Activated CD4-positive, alpha-beta T cell treated with anti-CD3 and anti-CD28 coated beads, Interleukin-2, amount 10 ng/mL, durations not matched to agents 7 days and 5 days (primary cell): ENCODE measurements around the gene CELSR3. TPM values are rescaled to one million over a fixed set of nuclear protein-coding genes. Genes with fewer than 3 reads are reported as not detected.

Experiments used
- CTCF ChIA-PET: fragments of 350-600 bp; sonication (Branson Sonifier 250); formaldehyde crosslinking; loops from one replicate; lab custom pipeline; 2021; ENCODE audit warnings: antibody characterized with exemption; lab: Charles Lee
- POLR2A ChIA-PET: fragments of 350-600 bp; sonication (Branson Sonifier 250); formaldehyde crosslinking; loops from one replicate; lab custom pipeline; 2021; ENCODE audit warnings: antibody characterized with exemption; lab: Charles Lee
- DNase-seq: peaks from one replicate; pipeline ENCODE4 v3.0.0-alpha.2; 2020
- H3K27ac Mint-ChIP-seq: one replicate; pipeline ENCODE4 v1.8.0; 2021; ENCODE audit warnings: mild to moderate bottlenecking, moderate library complexity, mixed read lengths
- H3K27me3 Mint-ChIP-seq: one replicate; pipeline ENCODE4 v1.8.0; 2021; ENCODE audit warnings: mixed read lengths
- H3K36me3 Mint-ChIP-seq: one replicate; pipeline ENCODE4 v1.8.0; 2021; ENCODE audit warnings: low read depth, mixed read lengths
- H3K4me1 Mint-ChIP-seq: one replicate; pipeline ENCODE4 v1.8.0; 2021; ENCODE audit warnings: mixed read lengths
- H3K4me3 Mint-ChIP-seq: one replicate; pipeline ENCODE4 v1.8.0; 2021; ENCODE audit warnings: mild to moderate bottlenecking, moderate library complexity, mixed read lengths
- H3K9me3 Mint-ChIP-seq: one replicate; pipeline ENCODE4 v1.8.0; 2021; ENCODE audit warnings: mixed read lengths
- total RNA-seq, 2 experiments: library from RNA; stranded (reverse); gene quantifications; one replicate each; pipeline ENCODE4 v1.2.3, GENCODE V29; 2021

Gene CELSR3
- total RNA-seq, 2 experiments from 2014 or later = 7.9 to 8.6 TPM

DNA sequence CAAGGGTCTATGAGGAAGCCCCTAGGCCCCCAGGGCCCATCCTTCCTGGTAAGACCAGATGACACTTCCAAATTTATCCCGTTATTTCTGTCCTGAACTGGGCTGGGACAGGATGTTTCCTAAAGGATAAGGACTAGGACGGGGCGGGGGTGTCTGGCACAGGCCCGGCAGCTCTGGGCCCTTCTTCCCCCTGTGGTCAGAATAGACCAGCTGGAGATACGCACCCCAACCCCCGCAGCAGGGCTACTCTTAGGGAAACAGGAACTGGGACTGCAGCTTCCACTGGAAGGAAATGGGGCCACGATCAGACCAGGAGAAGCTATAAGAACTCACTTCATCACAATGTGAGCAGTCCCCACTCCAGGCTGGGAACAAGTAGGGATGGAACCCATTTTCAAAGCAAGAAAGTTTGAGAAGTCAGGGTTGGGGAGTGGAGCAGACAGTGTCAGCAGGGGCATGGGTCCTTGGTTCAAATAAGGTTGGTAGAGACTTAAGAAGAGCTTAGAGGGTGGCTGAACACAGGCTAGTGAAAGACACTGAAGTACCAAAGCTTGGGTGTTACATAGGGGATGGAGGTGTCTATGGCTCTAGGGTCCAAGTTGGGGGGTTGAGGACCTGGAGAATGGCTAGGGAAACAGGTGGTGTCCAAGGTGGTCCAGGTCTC is 21.9 kb upstream of the CELSR3 start:
- peak overlapping the region; percentile 89 for H3K27ac Mint-ChIP-seq
- no peaks in the 10 kb centered on the region for H3K27me3 Mint-ChIP-seq
- peaks cover 35% of the 10 kb centered on the region for H3K4me1 Mint-ChIP-seq
- peak overlapping the region; percentile 89 for H3K4me3 Mint-ChIP-seq
- ChIA-PET POLR2A (no interaction called here), CTCF (interaction anchor here (0.6 to 1.4 kb wide), 6 partner anchors 11 to 284 kb away, joined by 3 to 4 read pairs (median 4); partner anchors contain the start of gene CELSR3)
- no peaks in the 10 kb centered on the region for H3K9me3 Mint-ChIP-seq
- no peak for DNase-seq
- peaks cover 41% of the 10 kb centered on the region for H3K36me3 Mint-ChIP-seq

- no peaks in the 10 kb centered on the region for H3K9me3 Mint-ChIP-seq
- ChIA-PET POLR2A (no interaction called here), CTCF (interaction anchor here (0.6 to 1.4 kb wide), 4 partner anchors 10 to 283 kb away, joined by 3 to 4 read pairs (median 4); no protein-coding TSS in a partner anchor)
- H3K27me3 Mint-ChIP-seq = no peaks in the 10 kb centered on the region
- H3K4me1 Mint-ChIP-seq = peaks cover 41% of the 10 kb centered on the region
- peak overlapping the region; percentile 81 for H3K27ac Mint-ChIP-seq
- no peak for DNase-seq
- H3K36me3 Mint-ChIP-seq = peaks cover 44% of the 10 kb centered on the region
- H3K4me3 Mint-ChIP-seq = peak overlapping the region; percentile 89
Measured at GRCh38 chr3:48684054-48684349, 21.3 kb upstream of the CELSR3 start.

- peaks cover 44% of the 10 kb centered on the region for H3K36me3 Mint-ChIP-seq
- ChIA-PET POLR2A (no interaction called here), CTCF (interaction anchor here (0.5 to 1.6 kb wide), 2 partner anchors 19 to 206 kb away, joined by 3 to 4 read pairs; no protein-coding TSS in a partner anchor)
- no peaks in the 10 kb centered on the region for H3K27me3 Mint-ChIP-seq
- H3K4me3 Mint-ChIP-seq = no peak overlapping the region
- DNase-seq = no peak
- peak overlapping the region; percentile 27 for H3K27ac Mint-ChIP-seq
- peaks cover 46% of the 10 kb centered on the region for H3K4me1 Mint-ChIP-seq
- H3K9me3 Mint-ChIP-seq = no peaks in the 10 kb centered on the region
Measured at GRCh38 chr3:48682786-48683185, 20.1 kb upstream of the CELSR3 start.

- Mint-ChIP-seq H3K36me3 (peaks cover 44% of the 10 kb centered on the region), H3K27ac (no peak overlapping the region), H3K4me3 (no peak overlapping the region), H3K9me3 (no peaks in the 10 kb centered on the region), H3K4me1 (peaks cover 48% of the 10 kb centered on the region), H3K27me3 (no peaks in the 10 kb centered on the region)
- no peak for DNase-seq
- CTCF ChIA-PET = interaction anchor here (1.0 to 1.6 kb wide), 2 partner anchors 18 to 21 kb away, joined by 3 to 4 read pairs; no protein-coding TSS in a partner anchor
- POLR2A ChIA-PET = no interaction called here
Measured at GRCh38 chr3:48681974-48682610, 19.4 kb upstream of the CELSR3 start.

GRCh38 chr3:48681541-48681880 is 18.8 kb upstream of the CELSR3 start:
- H3K36me3 Mint-ChIP-seq = peaks cover 42% of the 10 kb centered on the region
- H3K4me3 Mint-ChIP-seq = no peak overlapping the region
- POLR2A ChIA-PET = no interaction called here
- DNase-seq = no peak
- peaks cover 46% of the 10 kb centered on the region for H3K4me1 Mint-ChIP-seq
- no peaks in the 10 kb centered on the region for H3K27me3 Mint-ChIP-seq
- no peak overlapping the region for H3K27ac Mint-ChIP-seq
- CTCF ChIA-PET = interaction anchor here (0.8 to 1.6 kb wide), 3 partner anchors 11 to 20 kb away, joined by 3 to 4 read pairs (median 3); no protein-coding TSS in a partner anchor
- H3K9me3 Mint-ChIP-seq = no peaks in the 10 kb centered on the region

DNA sequence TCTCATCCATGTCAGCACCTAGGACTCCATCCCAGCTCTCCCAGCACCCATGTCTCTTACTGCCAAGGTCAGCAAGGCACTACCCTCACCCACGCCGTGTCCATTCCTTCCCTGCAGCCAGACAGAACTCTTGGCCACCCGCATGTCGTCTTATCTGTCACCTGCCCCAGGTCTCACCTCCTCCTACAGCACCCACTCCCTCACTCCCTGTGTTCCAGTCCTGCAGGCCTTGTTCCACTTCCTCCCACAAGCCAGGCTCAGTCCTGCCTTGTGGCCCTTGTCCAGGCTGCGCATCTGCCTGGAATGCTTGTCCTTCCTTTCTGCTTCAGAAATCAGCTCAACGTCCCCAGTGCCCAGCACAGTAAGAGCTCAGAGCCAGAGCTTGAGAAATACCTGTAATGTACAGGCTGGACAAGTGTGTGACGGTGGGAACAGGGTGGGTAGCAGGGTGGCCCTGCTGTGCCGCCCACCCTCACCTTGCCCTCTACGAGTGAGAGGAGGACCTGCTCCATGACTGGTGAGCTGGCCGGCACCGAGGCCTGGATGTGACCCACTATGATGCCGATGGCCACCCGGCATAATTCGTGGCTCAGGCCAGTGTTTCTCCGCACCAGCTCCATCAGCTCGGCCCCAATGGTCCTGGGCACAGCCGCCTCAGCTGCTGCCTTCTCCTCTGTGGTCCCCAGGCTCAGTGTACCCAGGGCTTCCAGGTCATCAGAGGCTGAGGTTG is 18.3 kb upstream of the CELSR3 start:
- H3K9me3 Mint-ChIP-seq = no peaks in the 10 kb centered on the region
- ChIA-PET POLR2A (no interaction called here), CTCF (interaction anchor here (0.5 to 1.0 kb wide), 3 partner anchors 11 to 139 kb away, joined by 3 read pairs; no protein-coding TSS in a partner anchor)
- peaks cover 43% of the 10 kb centered on the region for H3K4me1 Mint-ChIP-seq
- no peaks in the 10 kb centered on the region for H3K27me3 Mint-ChIP-seq
- no peak overlapping the region for H3K27ac Mint-ChIP-seq
- H3K36me3 Mint-ChIP-seq = peaks cover 44% of the 10 kb centered on the region
- no peak overlapping the region for H3K4me3 Mint-ChIP-seq
- DNase-seq = no peak

GRCh38 chr3:48679411-48680391 is 17.0 kb upstream of the CELSR3 start:
- Mint-ChIP-seq H3K4me3 (no peak overlapping the region), H3K4me1 (peaks cover 38% of the 10 kb centered on the region), H3K36me3 (peaks cover 47% of the 10 kb centered on the region), H3K9me3 (no peaks in the 10 kb centered on the region), H3K27ac (no peak overlapping the region), H3K27me3 (no peaks in the 10 kb centered on the region)
- POLR2A ChIA-PET = no interaction called here
- no peak for DNase-seq
- CTCF ChIA-PET = no interaction called here

GRCh38 chr3:48678566-48679380 is 16.1 kb upstream of the CELSR3 start:
- no peak for DNase-seq
- Mint-ChIP-seq H3K27me3 (no peaks in the 10 kb centered on the region), H3K4me3 (no peak overlapping the region), H3K4me1 (peaks cover 30% of the 10 kb centered on the region), H3K9me3 (no peaks in the 10 kb centered on the region), H3K36me3 (peaks cover 44% of the 10 kb centered on the region), H3K27ac (no peak overlapping the region)
- ChIA-PET CTCF (no interaction called here), POLR2A (no interaction called here)

GRCh38 chr3:48678056-48678455 is 15.4 kb upstream of the CELSR3 start:
- POLR2A ChIA-PET = no interaction called here

DNA sequence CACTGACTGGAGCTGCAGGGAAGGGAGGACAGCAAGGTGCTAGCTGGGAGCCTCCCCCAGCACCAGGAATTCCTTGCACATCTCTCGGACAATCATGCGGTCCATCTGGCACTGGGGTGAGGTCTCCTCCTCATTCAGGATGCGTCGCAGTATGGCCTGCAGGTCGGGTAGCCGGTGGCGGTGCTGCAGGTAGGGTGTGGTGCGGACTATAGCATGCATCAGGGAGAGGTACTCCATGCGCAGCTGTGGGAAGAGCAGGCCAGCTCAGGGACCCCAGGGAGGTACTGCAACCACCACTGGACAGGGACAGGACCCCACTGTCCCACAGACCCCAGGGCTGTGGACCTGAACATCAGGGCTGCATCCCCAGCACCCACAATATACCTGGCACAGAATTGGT is 11.8 kb upstream of the CELSR3 start:
- ChIA-PET POLR2A (no interaction called here), CTCF (interaction anchor here (1.3 to 2.4 kb wide), 2 partner anchors 10 kb away, joined by 4 to 17 read pairs; no protein-coding TSS in a partner anchor)
- Mint-ChIP-seq H3K4me3 (no peak overlapping the region), H3K27ac (no peak overlapping the region), H3K36me3 (peaks cover 32% of the 10 kb centered on the region), H3K9me3 (no peaks in the 10 kb centered on the region), H3K4me1 (peaks cover 12% of the 10 kb centered on the region), H3K27me3 (no peaks in the 10 kb centered on the region)
- no peak for DNase-seq

More at GRCh38 chr3:48678056-48678455, 15.4 kb upstream of the CELSR3 start:
- H3K27me3 Mint-ChIP-seq = no peaks in the 10 kb centered on the region
- DNase-seq = no peak
- H3K9me3 Mint-ChIP-seq = no peaks in the 10 kb centered on the region
- peaks cover 44% of the 10 kb centered on the region for H3K36me3 Mint-ChIP-seq
- CTCF ChIA-PET = no interaction called here
- H3K4me1 Mint-ChIP-seq = peaks cover 27% of the 10 kb centered on the region
- H3K4me3 Mint-ChIP-seq = no peak overlapping the region
- H3K27ac Mint-ChIP-seq = no peak overlapping the region

GRCh38 chr3:48672522-48672921 is 9.8 kb upstream of the CELSR3 start:
- no peak for DNase-seq
- CTCF ChIA-PET = interaction anchor here (1.0 to 1.9 kb wide), 2 partner anchors 12 to 13 kb away, joined by 4 read pairs; no protein-coding TSS in a partner anchor
- H3K27me3 Mint-ChIP-seq = no peaks in the 10 kb centered on the region
- no peak overlapping the region for H3K27ac Mint-ChIP-seq
- no peak overlapping the region for H3K4me3 Mint-ChIP-seq
- no peaks in the 10 kb centered on the region for H3K9me3 Mint-ChIP-seq
- peaks cover 19% of the 10 kb centered on the region for H3K36me3 Mint-ChIP-seq
- no peaks in the 10 kb centered on the region for H3K4me1 Mint-ChIP-seq
- POLR2A ChIA-PET = no interaction called here
